Activated naive CD8-positive, alpha-beta T cell (primary cell): Measurements from ENCODE around the gene OR2T8.

Experiments used
- H3K27ac Mint-ChIP-seq: one replicate; pipeline ENCODE4 v1.8.0; 2021; ENCODE audit warnings: mixed read lengths
- H3K27me3 Mint-ChIP-seq: one replicate; pipeline ENCODE4 v1.8.0; 2021; ENCODE audit warnings: mixed read lengths
- H3K36me3 Mint-ChIP-seq: one replicate; pipeline ENCODE4 v1.8.0; 2021; ENCODE audit warnings: mixed read lengths
- H3K4me1 Mint-ChIP-seq: one replicate; pipeline ENCODE4 v1.8.0; 2021; ENCODE audit warnings: low read depth, mixed read lengths
- H3K4me3 Mint-ChIP-seq: one replicate; pipeline ENCODE4 v1.8.0; 2021; ENCODE audit warnings: mild to moderate bottlenecking, mixed read lengths
- H3K9me3 Mint-ChIP-seq: one replicate; pipeline ENCODE4 v1.8.0; 2021; ENCODE audit warnings: low read depth, mixed read lengths

Gene OR2T8

GRCh38 chr1:247919952-247920351, at the start of gene OR2T8:
Gene OR2T8, plus strand, starts transcription at chr1:247920252. Its CDS starts 766 bp downstream, at chr1:247921018.
- Mint-ChIP-seq H3K9me3 (no peaks in the 10 kb centered on the region), H3K36me3 (no peaks in the 10 kb centered on the region), H3K27me3 (peaks cover 2% of the 10 kb centered on the region), H3K4me1 (no peaks in the 10 kb centered on the region), H3K27ac (no peak within 1 kb of the TSS), H3K4me3 (no peak within 1 kb of the TSS)

GRCh38 chr1:247883346-247883745, 36.7 kb upstream of the OR2T8 start:
- no peaks in the 10 kb centered on the region for H3K9me3 Mint-ChIP-seq
- H3K27me3 Mint-ChIP-seq: no peaks in the 10 kb centered on the region
- H3K4me3 Mint-ChIP-seq: no peak overlapping the region
- no peaks in the 10 kb centered on the region for H3K36me3 Mint-ChIP-seq
- no peaks in the 10 kb centered on the region for H3K4me1 Mint-ChIP-seq
- no peak overlapping the region for H3K27ac Mint-ChIP-seq

GRCh38 chr1:247884797-247885413, 35.1 kb upstream of the OR2T8 start:
- Mint-ChIP-seq H3K27ac (no peak overlapping the region), H3K36me3 (no peaks in the 10 kb centered on the region), H3K27me3 (no peaks in the 10 kb centered on the region), H3K4me3 (no peak overlapping the region), H3K4me1 (no peaks in the 10 kb centered on the region), H3K9me3 (no peaks in the 10 kb centered on the region)

GRCh38 chr1:247895163-247895637, 24.9 kb upstream of the OR2T8 start, which contains the start of gene OR2W3:
Gene OR2W3, plus strand, starts transcription at chr1:247895587. Its CDS starts 0 bp downstream, at chr1:247895587.
- Mint-ChIP-seq H3K27ac (no peak within 1 kb of the TSS), H3K4me3 (no peak within 1 kb of the TSS), H3K9me3 (no peaks in the 10 kb centered on the region), H3K4me1 (no peaks in the 10 kb centered on the region), H3K36me3 (no peaks in the 10 kb centered on the region), H3K27me3 (no peaks in the 10 kb centered on the region)

GRCh38 chr1:247895976-247896375, 24.1 kb upstream of the OR2T8 start:
- H3K27ac Mint-ChIP-seq: no peak overlapping the region
- no peaks in the 10 kb centered on the region for H3K36me3 Mint-ChIP-seq
- H3K4me1 Mint-ChIP-seq: no peaks in the 10 kb centered on the region

GRCh38 chr1:247904122-247904521, 15.9 kb upstream of the OR2T8 start:
- Mint-ChIP-seq H3K27ac (no peak overlapping the region), H3K27me3 (no peaks in the 10 kb centered on the region), H3K4me3 (no peak overlapping the region), H3K4me1 (peaks cover 15% of the 10 kb centered on the region), H3K9me3 (peaks cover 8% of the 10 kb centered on the region), H3K36me3 (no peaks in the 10 kb centered on the region)

More at GRCh38 chr1:247895976-247896375, 24.1 kb upstream of the OR2T8 start:
- Mint-ChIP-seq H3K27me3 (no peaks in the 10 kb centered on the region), H3K9me3 (no peaks in the 10 kb centered on the region), H3K4me3 (no peak overlapping the region)

GRCh38 chr1:247905181-247905580, 14.9 kb upstream of the OR2T8 start:
- no peak overlapping the region for H3K27ac Mint-ChIP-seq
- no peaks in the 10 kb centered on the region for H3K27me3 Mint-ChIP-seq
- no peak overlapping the region for H3K4me3 Mint-ChIP-seq
- peaks cover 15% of the 10 kb centered on the region for H3K4me1 Mint-ChIP-seq
- H3K36me3 Mint-ChIP-seq: no peaks in the 10 kb centered on the region
- H3K9me3 Mint-ChIP-seq: peaks cover 8% of the 10 kb centered on the region

- H3K36me3 Mint-ChIP-seq: no peaks in the 10 kb centered on the region
Measured at GRCh38 chr1:247905910-247906503, 14.0 kb upstream of the OR2T8 start.

GRCh38 chr1:247906504-247907047, 13.5 kb upstream of the OR2T8 start:
- no peaks in the 10 kb centered on the region for H3K36me3 Mint-ChIP-seq
- H3K4me1 Mint-ChIP-seq: peaks cover 15% of the 10 kb centered on the region
- H3K27me3 Mint-ChIP-seq: no peaks in the 10 kb centered on the region
- peaks cover 8% of the 10 kb centered on the region for H3K9me3 Mint-ChIP-seq
- peak overlapping the region; percentile 87 for H3K27ac Mint-ChIP-seq
- peak overlapping the region; percentile 82 for H3K4me3 Mint-ChIP-seq

More at GRCh38 chr1:247905910-247906503, 14.0 kb upstream of the OR2T8 start:
- H3K9me3 Mint-ChIP-seq: peaks cover 8% of the 10 kb centered on the region
- H3K27ac Mint-ChIP-seq: peak overlapping the region; percentile 87
- H3K4me1 Mint-ChIP-seq: peaks cover 15% of the 10 kb centered on the region
- H3K4me3 Mint-ChIP-seq: peak overlapping the region; percentile 82
- no peaks in the 10 kb centered on the region for H3K27me3 Mint-ChIP-seq

- H3K27ac Mint-ChIP-seq: no peak overlapping the region
- H3K36me3 Mint-ChIP-seq: no peaks in the 10 kb centered on the region
- H3K27me3 Mint-ChIP-seq: no peaks in the 10 kb centered on the region
- H3K4me3 Mint-ChIP-seq: peak overlapping the region; percentile 1
- peaks cover 6% of the 10 kb centered on the region for H3K9me3 Mint-ChIP-seq
- H3K4me1 Mint-ChIP-seq: peaks cover 15% of the 10 kb centered on the region
Measured at GRCh38 chr1:247908766-247909165, 11.3 kb upstream of the OR2T8 start.

GRCh38 chr1:247913786-247914185, 6.3 kb upstream of the OR2T8 start:
- peaks cover 2% of the 10 kb centered on the region for H3K27me3 Mint-ChIP-seq
- H3K4me3 Mint-ChIP-seq: no peak overlapping the region
- H3K36me3 Mint-ChIP-seq: no peaks in the 10 kb centered on the region
- no peaks in the 10 kb centered on the region for H3K4me1 Mint-ChIP-seq
- no peaks in the 10 kb centered on the region for H3K9me3 Mint-ChIP-seq
- no peak overlapping the region for H3K27ac Mint-ChIP-seq

- H3K27ac Mint-ChIP-seq: no peak overlapping the region
- no peak overlapping the region for H3K4me3 Mint-ChIP-seq
- H3K9me3 Mint-ChIP-seq: no peaks in the 10 kb centered on the region
- H3K36me3 Mint-ChIP-seq: no peaks in the 10 kb centered on the region
- no peaks in the 10 kb centered on the region for H3K4me1 Mint-ChIP-seq
- peaks cover 2% of the 10 kb centered on the region for H3K27me3 Mint-ChIP-seq
Measured at GRCh38 chr1:247914941-247915662, 5.0 kb upstream of the OR2T8 start.

- no peaks in the 10 kb centered on the region for H3K9me3 Mint-ChIP-seq
- no peaks in the 10 kb centered on the region for H3K4me1 Mint-ChIP-seq
- no peaks in the 10 kb centered on the region for H3K27me3 Mint-ChIP-seq
- no peak overlapping the region for H3K27ac Mint-ChIP-seq
- H3K4me3 Mint-ChIP-seq: no peak overlapping the region
- H3K36me3 Mint-ChIP-seq: no peaks in the 10 kb centered on the region
Measured at GRCh38 chr1:247923941-247924340, 3.9 kb downstream of the OR2T8 start.

GRCh38 chr1:247924868-247925267, 4.8 kb downstream of the OR2T8 start, which contains the start of gene OR2AJ1:
Gene OR2AJ1, plus strand, starts transcription at chr1:247924889. Its CDS starts 8,880 bp downstream, at chr1:247933769.
- Mint-ChIP-seq H3K36me3 (no peaks in the 10 kb centered on the region), H3K9me3 (no peaks in the 10 kb centered on the region), H3K27me3 (no peaks in the 10 kb centered on the region), H3K4me3 (no peak within 1 kb of the TSS), H3K4me1 (no peaks in the 10 kb centered on the region), H3K27ac (no peak within 1 kb of the TSS)

- Mint-ChIP-seq H3K4me1 (no peaks in the 10 kb centered on the region), H3K27me3 (peaks cover 3% of the 10 kb centered on the region), H3K9me3 (no peaks in the 10 kb centered on the region)
Measured at GRCh38 chr1:247933989-247934388, 13.9 kb downstream of the OR2T8 start.

More at GRCh38 chr1:247933989-247934388, 13.9 kb downstream of the OR2T8 start:
- Mint-ChIP-seq H3K27ac (no peak overlapping the region), H3K36me3 (no peaks in the 10 kb centered on the region), H3K4me3 (no peak overlapping the region)
